IPS-NIHi7 (cell line): ENCODE measurements around the gene TTC27.

ENCODE experiments used
- DNase-seq: peaks from one replicate; pipeline ENCODE4 v3.0.0; 2012; ENCODE audit warnings: mixed read lengths; ENCODE audit errors: extremely low spot score

Gene TTC27

DNA sequence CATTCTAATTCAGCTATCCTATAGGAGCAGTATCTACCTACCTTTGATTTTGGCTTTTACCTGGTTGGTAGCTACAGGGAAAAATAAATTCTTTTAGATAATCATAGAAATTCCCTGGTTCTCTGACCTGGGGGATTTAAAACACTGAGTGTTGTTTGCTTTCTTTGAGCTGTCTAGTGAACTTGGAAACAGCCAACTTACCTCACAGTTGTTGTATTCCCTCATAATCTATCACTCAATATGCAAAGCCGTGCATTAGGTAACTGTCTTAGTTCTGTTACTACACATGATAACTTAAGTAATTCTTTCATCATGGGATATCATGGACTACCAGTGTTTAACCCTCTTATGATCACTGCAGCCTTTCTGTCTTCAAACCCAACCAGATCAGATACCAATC lies 127.8 kb downstream of the TTC27 start:
- no peak for DNase-seq

DNA sequence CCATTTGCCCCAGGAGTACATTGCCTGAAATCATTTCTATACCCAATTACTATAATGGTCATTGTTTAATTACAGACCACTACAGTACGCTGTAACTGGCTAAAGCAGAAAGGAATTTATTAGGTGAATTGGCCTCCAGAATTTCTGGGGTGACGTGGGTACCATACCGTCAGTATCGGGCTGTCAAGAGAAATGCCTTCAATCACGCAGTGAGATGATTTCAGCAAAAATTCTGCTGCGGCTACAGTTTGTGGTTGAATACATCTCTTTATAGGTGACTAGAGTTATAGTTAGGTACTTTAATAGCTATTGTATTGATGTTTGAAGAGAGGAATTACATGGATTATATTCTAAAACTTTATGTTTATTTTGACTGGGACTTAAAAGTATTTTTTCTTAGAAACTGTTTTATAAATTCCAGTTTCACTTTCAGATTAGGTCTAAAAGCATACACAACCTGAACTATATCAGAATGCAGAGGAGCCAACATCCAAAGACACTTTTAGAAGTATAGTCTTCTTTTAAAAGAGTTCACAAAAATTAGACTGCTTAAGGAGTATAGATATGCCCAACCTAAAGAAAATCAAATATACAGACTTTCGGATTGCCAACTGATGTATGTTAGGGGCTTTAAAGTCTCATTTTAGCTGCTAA lies 128.4 kb downstream of the TTC27 start:
- DNase-seq, result no peak

DNA sequence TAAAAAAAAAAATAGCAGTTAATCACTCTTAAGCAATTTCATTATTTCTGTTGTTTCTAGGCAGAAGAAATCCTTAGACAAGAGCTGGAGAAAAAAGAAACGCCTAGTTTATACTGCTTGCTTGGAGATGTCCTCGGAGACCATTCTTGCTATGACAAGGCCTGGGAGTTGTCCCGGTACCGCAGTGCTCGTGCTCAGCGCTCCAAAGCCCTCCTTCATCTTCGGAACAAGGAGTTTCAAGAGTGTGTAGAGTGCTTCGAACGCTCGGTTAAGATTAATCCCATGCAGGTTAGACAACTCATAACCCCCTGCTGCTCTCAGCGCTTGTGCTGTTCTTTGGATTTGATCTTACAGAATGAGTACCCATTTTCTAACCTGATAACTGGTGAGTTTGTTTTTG lies 130.4 kb downstream of the TTC27 start:
- DNase-seq, result no peak

DNA sequence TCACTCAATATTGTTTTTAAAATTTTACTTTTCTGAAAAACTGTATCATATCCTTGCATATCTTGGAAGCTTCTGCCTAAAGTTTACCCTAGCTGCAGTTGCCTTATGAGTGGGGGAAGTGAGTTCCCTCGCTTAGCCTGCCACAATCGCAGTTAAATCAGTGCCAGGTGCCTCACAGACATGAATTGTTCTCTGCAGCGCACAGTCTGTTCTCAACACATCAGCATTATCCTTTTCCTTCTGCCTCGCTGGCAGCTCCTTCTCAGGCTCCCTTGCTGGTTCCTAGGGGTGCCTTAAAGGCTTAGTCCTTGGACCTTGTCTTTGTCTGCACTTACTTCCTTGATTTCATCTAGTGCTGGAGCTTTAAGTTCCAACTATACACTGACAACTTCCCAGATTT lies 132.8 kb downstream of the TTC27 start:
- DNase-seq, result no peak

DNA sequence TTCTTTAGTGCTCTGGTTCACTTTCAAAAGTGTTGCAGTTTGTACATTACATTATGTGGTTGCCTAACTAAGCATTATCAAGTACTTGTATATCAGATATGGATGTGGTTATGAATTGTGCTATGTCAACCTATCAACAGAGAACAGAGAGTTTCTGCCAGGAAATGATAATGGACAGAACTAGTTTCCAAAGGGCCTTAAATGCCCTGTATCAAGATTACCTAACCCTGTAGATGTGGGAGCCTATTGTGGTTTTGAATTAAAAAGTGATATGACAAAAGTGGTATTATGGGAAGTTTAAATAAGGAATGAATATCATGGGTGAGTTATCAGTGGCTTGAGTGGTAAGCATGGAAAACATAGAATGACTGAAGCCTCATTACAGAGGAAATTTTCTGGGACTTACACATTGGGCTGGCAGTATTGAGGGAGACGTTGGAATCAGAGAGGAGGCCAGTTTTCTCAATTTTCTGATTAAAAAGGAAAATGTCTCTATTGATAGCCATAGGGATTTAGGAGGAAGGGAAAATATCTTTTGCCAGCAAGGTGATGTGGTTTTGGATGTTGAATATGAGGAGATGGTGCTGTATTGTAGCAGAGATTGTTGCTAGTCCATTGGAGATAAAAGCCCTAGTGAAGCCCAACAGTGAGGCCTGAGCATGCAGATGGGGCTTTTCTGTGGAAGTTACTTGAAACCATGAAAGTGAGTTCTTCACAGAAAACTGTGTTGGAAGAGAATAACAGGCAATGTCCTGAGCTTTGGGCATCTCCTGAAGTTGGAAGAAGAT lies 140.7 kb downstream of the TTC27 start:
- DNase-seq, result no peak

DNA sequence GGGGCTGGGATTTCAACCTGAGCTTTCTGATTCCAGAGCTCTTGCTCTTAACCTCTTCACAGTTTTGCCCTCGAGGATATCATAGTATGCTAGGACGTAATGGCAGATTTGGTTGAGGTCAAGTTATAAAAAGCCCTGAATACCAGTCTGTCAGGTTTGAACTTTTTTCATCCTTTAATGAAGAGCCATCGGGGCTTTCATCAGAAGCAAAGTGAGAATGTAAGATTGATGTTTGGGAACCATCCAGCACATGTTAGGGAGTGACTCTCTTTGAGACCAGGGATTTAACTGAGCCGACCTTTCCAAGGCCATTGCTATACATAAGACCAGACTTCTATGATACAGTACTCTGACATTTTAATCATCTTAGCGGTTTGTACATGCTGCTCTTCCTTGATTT lies 142.5 kb downstream of the TTC27 start:
- DNase-seq, result no peak

DNA sequence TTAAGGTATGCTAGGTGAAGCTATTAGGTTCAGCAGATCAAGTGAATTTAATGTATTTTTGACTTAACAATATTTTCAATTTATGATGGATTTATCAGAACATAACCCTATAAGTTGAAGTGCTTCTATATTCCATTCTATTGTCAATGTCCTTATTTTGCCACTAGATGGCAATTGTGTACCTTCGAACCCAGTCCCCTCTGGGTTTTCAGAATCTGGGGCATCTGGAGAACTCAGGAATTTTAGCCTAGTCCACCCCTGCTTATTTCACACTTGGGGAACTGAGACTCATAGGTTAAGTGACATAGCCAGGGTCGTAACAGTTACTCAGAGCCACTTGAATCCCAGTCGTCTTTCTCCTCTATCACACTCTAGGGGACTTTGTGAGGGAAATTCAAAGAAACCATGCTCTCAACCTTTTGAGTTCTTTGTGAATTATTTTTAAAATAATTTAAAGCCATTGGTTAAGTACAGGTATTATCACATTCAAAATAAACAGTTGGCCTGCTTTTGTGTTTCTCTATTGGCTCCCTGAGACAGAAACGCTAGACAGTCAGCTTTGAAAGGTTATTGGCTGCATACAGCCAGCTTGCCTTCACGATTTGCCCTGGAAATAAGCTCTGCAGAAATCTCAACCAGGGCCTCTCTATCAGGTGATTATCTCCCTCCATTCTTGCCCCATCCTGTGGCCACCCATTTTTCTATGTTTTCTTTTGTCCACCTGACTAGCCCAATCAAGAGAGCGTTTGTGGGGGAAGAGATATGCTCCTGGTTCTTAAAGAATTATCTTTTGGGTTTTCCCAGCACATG lies 145.0 kb downstream of the TTC27 start:
- peak; percentile 73 for DNase-seq

DNA sequence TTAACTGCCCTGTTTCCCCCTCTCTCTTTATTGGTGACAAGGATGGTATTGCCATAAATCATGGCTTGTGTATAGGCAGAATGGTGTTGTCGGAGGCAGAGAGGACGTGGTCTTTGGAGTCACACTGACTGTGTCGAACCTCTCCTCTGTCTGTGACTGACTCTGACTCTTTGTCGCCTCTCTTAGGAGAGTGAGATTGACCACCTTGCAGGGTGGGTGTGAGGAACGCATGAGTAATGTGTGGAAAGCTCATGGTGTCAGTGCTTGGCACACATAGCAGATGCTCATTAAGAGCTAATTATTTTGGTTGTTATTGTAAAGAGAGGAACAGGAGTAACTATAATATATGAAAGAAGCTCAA lies 145.6 kb downstream of the TTC27 start:
- no peak for DNase-seq

DNA sequence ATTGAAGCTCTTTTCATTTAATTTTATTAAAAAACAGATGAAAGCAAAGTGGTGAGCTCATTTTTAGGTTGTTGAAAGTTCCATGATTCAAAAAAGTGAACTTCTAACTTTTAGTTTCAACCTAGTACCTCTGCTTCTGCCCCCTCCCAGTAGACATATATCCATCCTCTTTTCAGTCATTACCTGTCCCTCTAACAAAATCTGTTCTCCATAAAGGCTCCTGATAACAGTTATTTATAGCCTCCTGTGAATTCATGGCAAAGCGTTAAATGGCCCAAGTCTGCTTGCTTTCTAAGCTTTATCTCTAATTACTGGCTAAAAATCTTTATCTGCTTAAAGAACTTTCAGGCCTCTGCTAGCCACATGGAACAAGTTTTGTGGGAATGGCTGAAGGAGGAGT lies 148.1 kb downstream of the TTC27 start:
- no peak for DNase-seq

DNA sequence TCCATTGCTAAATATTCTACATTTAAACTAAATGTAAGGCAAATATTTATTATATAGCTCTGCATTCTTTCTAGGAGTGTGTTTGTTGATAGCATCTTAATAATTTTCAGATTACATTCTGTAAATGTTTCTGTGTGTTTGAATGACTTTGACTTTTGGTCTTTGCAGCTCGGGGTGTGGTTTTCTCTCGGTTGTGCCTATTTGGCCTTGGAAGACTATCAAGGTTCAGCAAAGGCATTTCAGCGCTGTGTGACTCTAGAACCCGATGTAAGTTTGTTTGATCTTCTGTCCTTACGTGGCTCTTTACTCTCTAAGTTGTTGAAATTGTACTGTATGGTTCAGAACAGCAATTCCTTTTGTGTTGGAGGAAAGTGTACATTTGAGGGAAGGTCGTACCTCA lies 149.9 kb downstream of the TTC27 start:
- no peak for DNase-seq

DNA sequence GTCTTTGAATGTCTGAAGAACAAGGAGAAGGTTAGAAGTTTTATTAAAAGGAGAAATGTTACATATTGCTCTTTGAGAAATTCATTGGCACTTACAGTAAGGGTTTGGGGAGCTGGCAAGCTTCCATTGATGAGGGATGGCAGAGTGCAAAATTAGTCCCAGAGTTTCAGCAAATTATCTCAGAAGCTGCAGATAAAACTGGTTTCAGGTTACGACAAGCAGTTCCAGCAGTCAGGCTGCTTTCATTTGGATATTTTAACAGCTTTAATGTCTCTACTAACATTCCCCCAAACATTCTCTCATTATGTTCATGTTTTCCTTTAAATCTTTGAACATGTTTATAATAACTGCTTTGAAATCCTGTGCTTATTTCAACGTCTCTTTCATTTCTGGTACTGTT lies 153.1 kb downstream of the TTC27 start:
- DNase-seq, result no peak

DNA sequence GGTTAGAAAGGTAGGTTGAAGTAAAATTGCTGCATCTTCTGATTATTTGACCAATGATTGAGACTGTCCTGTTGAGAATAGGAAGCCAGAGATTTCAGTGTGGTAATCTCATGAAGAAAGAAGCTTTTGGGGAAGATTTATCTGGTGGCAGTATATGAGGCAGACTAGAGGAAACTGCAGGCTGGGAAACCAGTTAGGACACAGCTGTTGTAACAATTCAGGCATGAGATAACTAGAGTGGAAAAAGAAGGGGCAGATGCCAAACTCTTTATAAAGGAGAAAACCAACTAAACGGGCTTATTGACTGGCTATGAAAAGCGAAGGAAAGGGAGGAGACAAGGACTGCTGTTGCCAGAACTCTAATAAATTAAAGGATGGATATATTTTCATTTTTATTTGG lies 155.6 kb downstream of the TTC27 start:
- no peak for DNase-seq

DNA sequence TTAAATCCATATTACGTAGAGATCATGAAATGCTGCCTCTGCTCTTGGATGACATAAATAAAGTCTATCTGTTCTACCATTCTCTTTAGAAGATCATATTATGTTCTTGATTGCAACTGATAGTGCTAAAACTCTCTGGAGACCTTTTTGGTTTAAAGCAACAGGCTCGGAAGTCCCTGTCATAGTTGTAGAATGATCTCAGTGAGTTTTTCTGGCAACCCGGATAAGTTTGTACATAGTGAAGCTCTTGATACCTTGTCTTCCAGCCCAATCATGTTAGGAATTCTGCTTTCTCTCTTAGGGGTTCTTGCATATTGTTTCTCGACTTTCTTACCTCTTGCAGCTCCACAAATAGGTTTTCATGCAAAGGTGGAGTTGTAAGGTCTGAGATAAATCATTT lies 156.1 kb downstream of the TTC27 start:
- no peak for DNase-seq

DNA sequence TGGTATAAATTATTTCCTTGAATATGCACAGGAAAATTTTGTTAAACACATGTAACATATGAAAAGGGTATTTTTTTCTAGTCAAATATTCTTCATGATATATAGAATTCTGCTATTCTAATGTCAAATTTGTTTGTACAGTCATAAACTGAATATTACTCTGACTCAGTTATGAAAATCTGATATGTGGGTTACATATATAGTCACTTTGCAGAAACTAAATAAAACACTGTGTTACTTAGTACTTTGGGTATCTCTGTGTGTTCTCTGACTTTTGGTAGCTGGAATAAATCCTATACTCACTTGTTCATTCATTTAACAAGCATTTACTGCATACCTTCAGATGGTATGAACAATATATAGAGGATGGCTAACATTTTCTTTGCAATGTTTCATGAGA lies 159.4 kb downstream of the TTC27 start:
- no peak for DNase-seq

DNA sequence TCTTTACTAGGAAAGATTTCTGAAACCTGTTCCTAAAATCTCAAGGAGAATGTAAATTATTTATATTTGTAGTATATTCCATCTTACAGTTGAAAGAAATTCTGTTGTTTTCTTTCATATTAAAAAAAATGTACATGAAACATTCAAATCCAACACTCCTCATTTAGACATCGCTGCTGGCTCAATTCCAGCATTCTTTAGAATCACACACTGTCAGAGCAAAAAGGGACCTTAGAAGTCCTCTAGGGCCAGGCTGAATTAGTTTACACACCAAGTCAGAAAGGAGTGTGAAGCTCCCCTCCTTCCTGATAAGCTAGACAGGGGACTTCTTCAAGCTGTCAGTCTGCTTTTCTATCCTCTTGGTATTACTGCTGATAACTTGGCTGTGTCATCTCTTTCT lies 160.3 kb downstream of the TTC27 start:
- no peak for DNase-seq

DNA sequence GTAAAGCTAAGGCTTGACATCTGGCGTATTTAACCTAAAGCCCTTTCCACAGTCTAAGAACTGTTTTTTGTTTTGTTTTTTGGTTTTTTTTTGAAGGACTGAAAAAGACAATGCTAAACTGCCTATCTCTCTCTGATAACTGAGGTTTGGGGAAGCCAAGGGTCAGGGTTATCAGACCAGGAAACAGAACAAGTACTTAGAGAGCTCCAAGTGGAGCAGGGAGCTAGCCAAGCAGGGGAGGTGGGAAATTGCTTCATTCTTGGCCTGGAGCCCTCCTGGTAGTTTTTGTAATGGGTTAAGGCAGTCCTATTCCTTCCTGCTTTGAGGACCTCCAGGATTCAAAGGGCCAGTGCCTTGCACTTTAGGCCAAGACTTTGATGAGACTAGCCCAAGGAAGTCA lies 164.6 kb downstream of the TTC27 start:
- peak; percentile 28 for DNase-seq

DNA sequence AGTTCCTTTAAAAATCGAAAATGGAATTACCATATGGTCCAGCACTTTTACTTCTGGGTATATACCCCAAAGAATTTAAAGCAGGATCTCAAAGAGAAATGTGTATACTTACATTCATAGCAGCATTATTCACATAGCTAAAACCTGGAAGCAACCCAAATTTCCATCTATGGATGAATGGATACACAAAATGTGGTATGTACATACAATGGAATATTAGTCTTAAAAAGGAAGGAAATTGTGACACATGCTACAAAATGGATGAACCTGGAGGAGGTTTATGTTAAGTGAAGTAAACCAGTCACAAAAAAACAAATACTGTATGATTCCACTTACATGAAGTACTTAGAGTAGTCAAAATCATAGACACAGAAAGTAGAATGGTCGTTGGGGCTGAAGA lies 171.0 kb downstream of the TTC27 start:
- no peak for DNase-seq

DNA sequence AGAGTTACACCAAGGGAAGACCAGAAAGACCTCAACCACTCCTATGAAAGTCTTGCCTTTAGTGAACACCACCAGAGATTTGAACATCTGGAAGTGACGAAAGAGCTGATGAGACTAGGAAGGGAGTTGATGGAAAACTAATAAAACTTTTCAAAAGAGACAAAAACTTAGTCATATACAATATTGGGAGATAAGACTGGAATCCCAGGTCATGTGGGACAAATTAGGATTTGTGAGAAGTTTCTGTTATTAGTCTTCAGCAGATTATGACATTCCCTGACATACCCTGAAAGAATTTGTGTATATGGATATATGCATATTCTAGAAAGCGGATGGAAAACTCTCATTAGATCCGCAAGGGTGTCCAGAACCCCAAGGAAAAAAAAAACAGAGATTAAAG lies 173.9 kb downstream of the TTC27 start:
- no peak for DNase-seq

DNA sequence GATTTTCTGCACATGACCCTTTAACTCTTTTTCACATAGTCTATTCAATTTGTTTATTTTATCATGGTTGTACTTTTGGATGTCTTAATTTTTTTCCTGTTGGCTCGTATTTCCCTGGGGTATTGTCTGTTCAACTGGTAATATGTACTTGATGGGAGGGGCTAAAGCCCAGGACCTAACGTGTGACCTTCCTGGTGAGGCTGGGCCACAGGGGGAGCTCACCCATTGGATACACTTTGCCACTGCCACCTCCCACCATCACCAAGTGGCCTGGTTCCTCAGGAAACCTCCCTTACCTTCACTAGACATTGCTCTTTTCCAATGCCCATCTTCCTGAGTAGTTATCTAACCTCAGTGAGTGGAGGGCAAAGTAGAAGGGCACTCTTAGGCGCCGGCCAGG lies 175.0 kb downstream of the TTC27 start:
- DNase-seq, result no peak

DNA sequence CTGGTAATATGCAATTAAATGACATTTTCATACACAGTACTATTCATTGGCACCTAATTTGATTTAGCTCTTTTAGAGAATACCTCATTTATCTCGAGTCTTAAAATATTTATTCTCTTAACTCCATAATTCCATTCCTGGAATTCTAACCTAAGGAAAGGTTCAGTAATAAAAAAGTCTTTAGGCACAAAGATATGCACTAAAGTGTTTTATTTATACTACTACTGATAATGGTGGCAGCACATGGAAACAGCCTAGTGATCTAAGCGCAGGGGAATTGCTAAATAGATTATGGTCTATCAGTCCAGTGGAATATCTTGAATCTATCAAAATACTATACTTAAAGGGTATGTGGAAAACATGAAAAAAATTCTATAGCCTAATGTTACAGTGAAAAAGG lies 176.4 kb downstream of the TTC27 start:
- no peak for DNase-seq

DNA sequence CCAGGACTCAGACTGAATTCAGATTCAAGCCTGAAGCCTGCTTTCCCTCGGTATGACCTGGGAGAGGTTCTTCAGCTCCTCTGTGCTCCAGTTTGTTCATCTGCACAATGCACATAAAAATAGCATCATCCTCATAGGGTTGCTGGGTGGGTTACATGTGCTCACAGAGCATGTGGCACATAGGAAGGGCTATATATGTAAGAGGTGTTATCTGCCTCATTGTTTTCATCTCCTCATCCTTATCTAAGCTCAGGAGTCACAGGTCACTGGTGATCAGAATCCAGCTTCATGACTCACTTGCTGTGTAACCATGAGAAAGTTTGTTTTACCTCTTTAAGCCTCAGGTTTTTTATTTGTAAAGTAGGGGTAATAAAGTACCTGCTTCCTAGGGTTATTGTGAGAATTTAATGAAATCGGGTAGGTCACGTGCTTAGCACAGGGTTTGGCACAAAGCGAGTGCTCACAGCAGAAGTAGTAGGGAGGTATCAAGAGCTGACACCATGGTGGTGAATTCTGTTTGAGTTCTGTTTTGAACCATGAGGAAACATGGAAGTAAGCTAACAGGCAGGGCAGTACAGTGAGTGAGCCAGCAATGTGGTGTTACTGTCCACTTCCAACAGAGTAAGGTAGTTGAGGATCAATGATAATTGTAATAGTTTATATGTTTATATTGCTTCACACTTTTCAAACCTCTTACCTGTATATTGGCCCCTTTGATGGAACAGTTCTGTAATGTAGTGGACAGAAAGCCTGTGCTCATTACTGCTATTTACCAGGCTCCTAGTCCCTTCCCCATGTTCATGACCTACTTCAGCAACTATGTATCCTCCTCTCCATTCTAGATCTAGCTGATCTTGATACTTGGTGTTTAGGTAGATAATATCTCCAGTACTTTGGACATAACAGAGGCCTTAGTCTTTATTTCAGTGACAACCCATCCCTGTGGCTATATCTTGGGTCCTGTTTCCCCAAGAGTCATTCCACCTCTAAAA lies 177.6 kb downstream of the TTC27 start:
- DNase-seq, result no peak

DNA sequence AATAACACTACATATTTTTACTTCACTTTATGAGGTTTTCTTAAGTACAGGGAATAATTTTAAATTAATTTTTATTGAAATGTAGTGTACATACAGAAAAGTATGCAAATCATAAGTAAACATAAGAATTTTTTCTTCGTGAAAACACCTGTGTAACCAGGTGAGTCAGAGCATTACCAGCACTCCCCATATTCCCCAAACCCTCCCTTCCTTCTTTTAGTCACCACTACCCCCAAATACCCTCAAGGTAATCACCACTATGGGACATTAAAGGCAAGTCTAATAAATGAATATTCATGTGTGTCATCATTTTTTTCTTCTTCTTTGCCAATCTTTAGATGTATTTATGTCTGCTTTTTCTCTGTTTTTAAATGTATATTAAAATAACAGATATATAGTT lies 179.0 kb downstream of the TTC27 start:
- no peak for DNase-seq
